IMR-90 (cell line): ENCODE measurements around the gene CACNA2D3. TPM values are rescaled to one million over a fixed set of nuclear protein-coding genes. Genes with fewer than 3 reads are reported as not detected.

Experiments used
- ATAC-seq: fragments of 200-7000 bp; cut with Tn5 transposase; 2 replicates; pipeline ENCODE4 v1.9.1; 2020; ENCODE audit warnings: low read depth, mild to moderate bottlenecking, moderate library complexity
- BruUV-seq: library from RNA; stranded (reverse); fragments of 400-500 nt; replicated peaks from 2 replicates; lab custom pipeline; 2021; lab: Mats Ljungman, UMichigan
- CTCF ChIA-PET: fragments of 300-600 bp; formaldehyde crosslinking; extraction: SDS; loops from one replicate; lab custom pipeline; 2021; ENCODE audit warnings: antibody characterized with exemption; lab: Yijun Ruan, JAX
- POLR2A ChIA-PET: fragments of 300-600 bp; sonication (Branson Sonifier 250); formaldehyde crosslinking; loops from one replicate; lab custom pipeline; 2022; ENCODE audit warnings: antibody characterized with exemption; ENCODE audit not compliant: unreplicated experiment; lab: Charles Lee
- DNase-seq: peaks from one replicate; pipeline ENCODE4 v3.0.0; 2013
- H2AFZ ChIP-seq: replicated peaks from 2 replicates; pipeline ENCODE3; 2013; ENCODE audit warnings: low read length, mild to moderate bottlenecking; ENCODE audit not compliant: poor library complexity
- H2AK5ac ChIP-seq: 2 replicates; pipeline ENCODE4 v1.6.1; 2013; ENCODE audit warnings: low read depth, low read length, inconsistent platforms
- H2AK9ac ChIP-seq: replicated peaks from 2 replicates; pipeline ENCODE3; 2013; ENCODE audit warnings: mild to moderate bottlenecking, low read depth, low read length, moderate library complexity; ENCODE audit not compliant: poor library complexity
- H2BK120ac ChIP-seq: 2 replicates; pipeline ENCODE4 v1.6.1; 2013; ENCODE audit warnings: low read depth, low read length, inconsistent platforms
- H2BK15ac ChIP-seq: 3 replicates; pipeline ENCODE4 v1.6.1; 2013; ENCODE audit warnings: low read depth, low read length, inconsistent platforms
- H2BK20ac ChIP-seq: 2 replicates; pipeline ENCODE4 v1.6.1; 2013; ENCODE audit warnings: low read depth, mild to moderate bottlenecking, inconsistent platforms, low read length, moderate library complexity
- H2BK5ac ChIP-seq: 2 replicates; pipeline ENCODE4 v1.6.1; 2013; ENCODE audit warnings: mild to moderate bottlenecking, low read depth, low read length, inconsistent platforms; ENCODE audit not compliant: poor library complexity, severe bottlenecking
- H3K14ac ChIP-seq: replicated peaks from 2 replicates; pipeline ENCODE4 v1.6.1; 2013; ENCODE audit warnings: low read depth, low read length, inconsistent platforms
- H3K18ac ChIP-seq: 2 replicates; pipeline ENCODE4 v1.6.1; 2013; ENCODE audit warnings: low read depth, low read length, control low read depth
- H3K23ac ChIP-seq: 2 replicates; pipeline ENCODE4 v1.6.1; 2013; ENCODE audit warnings: low read depth, low read length, inconsistent platforms
- H3K27ac ChIP-seq: 2 replicates; pipeline ENCODE4 v1.5.1; 2013; ENCODE audit warnings: mild to moderate bottlenecking, control low read depth, low read length; ENCODE audit not compliant: insufficient read depth
- H3K27me3 ChIP-seq: 2 replicates; pipeline ENCODE4 v1.6.1; 2013; ENCODE audit warnings: low read length; ENCODE audit not compliant: control insufficient read depth, insufficient read depth
- H3K36me3 ChIP-seq: 2 replicates; pipeline ENCODE4 v1.6.1; 2013; ENCODE audit warnings: low read length, mixed read lengths; ENCODE audit not compliant: control insufficient read depth, insufficient read depth
- H3K4ac ChIP-seq: 2 replicates; pipeline ENCODE4 v1.6.1; 2013; ENCODE audit warnings: low read depth, low read length, inconsistent platforms
- H3K4me1 ChIP-seq: 2 replicates; pipeline ENCODE4 v1.6.1; 2013; ENCODE audit warnings: low read length, mixed read lengths; ENCODE audit not compliant: control insufficient read depth, insufficient read depth
- H3K4me2 ChIP-seq: 2 replicates; pipeline ENCODE4 v1.6.1; 2013; ENCODE audit warnings: low read depth, mild to moderate bottlenecking, control low read depth, low read length, moderate library complexity
- H3K4me3 ChIP-seq: 2 replicates; pipeline ENCODE4 v1.5.1; 2013; ENCODE audit warnings: low read depth, mild to moderate bottlenecking, control low read depth, low read length, moderate library complexity; ENCODE audit not compliant: insufficient read depth
- H3K56ac ChIP-seq: 2 replicates; pipeline ENCODE4 v1.6.1; 2013; ENCODE audit warnings: low read length, inconsistent platforms; ENCODE audit not compliant: insufficient read depth; ENCODE audit errors: extremely low read depth
- H3K79me1 ChIP-seq, 2 experiments: 2 replicates each; pipeline ENCODE4 v1.6.1; 2013; ENCODE audit warnings: low read length in 2 of 2, inconsistent platforms in 1 of 2, low read depth in 1 of 2
- H3K9ac ChIP-seq: 2 replicates; pipeline ENCODE4 v1.6.1; 2013; ENCODE audit warnings: low read depth, low read length, control low read depth
- H3K9me1 ChIP-seq: 2 replicates; pipeline ENCODE4 v1.6.1; 2013; ENCODE audit warnings: low read length, inconsistent platforms; ENCODE audit not compliant: insufficient read depth
- H3K9me3 ChIP-seq: 2 replicates; pipeline ENCODE4 v1.6.1; 2013; ENCODE audit warnings: low read length; ENCODE audit not compliant: control insufficient read depth, insufficient read depth
- H4K20me1 ChIP-seq: 2 replicates; pipeline ENCODE4 v1.6.1; 2013; ENCODE audit warnings: low read length, inconsistent platforms; ENCODE audit not compliant: insufficient read depth
- H4K5ac ChIP-seq: 2 replicates; pipeline ENCODE4 v1.6.1; 2013; ENCODE audit warnings: mild to moderate bottlenecking, low read depth, low read length, control low read depth
- H4K8ac ChIP-seq, 2 experiments: 2 replicates each; pipeline ENCODE4 v1.6.1; 2013; ENCODE audit warnings: low read depth in 2 of 2, low read length in 2 of 2, control low read depth in 1 of 2, inconsistent platforms in 1 of 2
- H4K91ac ChIP-seq: 2 replicates; pipeline ENCODE4 v1.6.1; 2013; ENCODE audit warnings: low read depth, low read length, inconsistent platforms; ENCODE audit not compliant: insufficient read depth
- BHLHE40 ChIP-seq: fragments of 150-350 bp; IDR thresholded peaks from 2 replicates; pipeline ENCODE4 v1.6.1; 2016; ENCODE audit warnings: mild to moderate bottlenecking, low read depth, low read length
- FOS ChIP-seq: fragments of 150-350 bp; IDR thresholded peaks from 2 replicates; pipeline ENCODE4 v1.6.1; 2016; ENCODE audit warnings: low read depth, low read length
- MXI1 ChIP-seq: IDR thresholded peaks from 2 replicates; pipeline ENCODE4 v1.6.1; 2012; ENCODE audit warnings: low read depth, mild to moderate bottlenecking, low read length, moderate library complexity, borderline replicate concordance
- NFE2L2 ChIP-seq: fragments of 150-350 bp; IDR thresholded peaks from 2 replicates; pipeline ENCODE4 v1.6.1; 2016; ENCODE audit warnings: low read depth, mild to moderate bottlenecking, low read length
- POLR2A ChIP-seq: IDR thresholded peaks from 2 replicates; pipeline ENCODE4 v1.6.1; 2012; ENCODE audit warnings: mild to moderate bottlenecking, low read depth, low read length
- RCOR1 ChIP-seq: IDR thresholded peaks from 2 replicates; pipeline ENCODE4 v1.6.1; 2012; ENCODE audit warnings: mild to moderate bottlenecking, low read length, improper control_type of control experiment; ENCODE audit not compliant: insufficient replicate concordance
- RFX5 ChIP-seq: IDR thresholded peaks from 2 replicates; pipeline ENCODE4 v1.8.0; 2012; ENCODE audit warnings: low read depth, mild to moderate bottlenecking, low read length, moderate library complexity
- SMC3 ChIP-seq: fragments of 150-350 bp; IDR thresholded peaks from 2 replicates; pipeline ENCODE4 v1.6.1; 2016; ENCODE audit warnings: low read depth, mild to moderate bottlenecking, antibody characterized with exemption, low read length, moderate library complexity
- WGBS, 2 experiments: methylation state at CpG; one replicate each; pipeline versions ENCODE4 v1.1.5 to v1.1.7; 2013; ENCODE audit warnings: missing lambda C conversion rate in 2 of 2; ENCODE audit not compliant: insufficient read length in 1 of 2; ENCODE audit errors: extremely low coverage in 2 of 2; 5-methylcytosine and 5-hydroxymethylcytosine counted together
- dilution Hi-C: fragments of 300-500 bp; cut with HindIII; formaldehyde crosslinking; loops from one replicate; pipeline ENCODE4 v1.14.3; 2018; ENCODE audit warnings: low sequenced_read_pairs; ENCODE audit not compliant: unreplicated experiment
- in situ Hi-C: fragments of 300-500 bp; cut with MboI; formaldehyde crosslinking; loops from 3 replicates; pipeline ENCODE4 v1.14.3; 2019; ENCODE audit warnings: low sequenced_read_pairs, inconsistent platforms, mixed read lengths
- intact Hi-C: fragments of 100-400 bp; cut with micrococcal nuclease; formaldehyde crosslinking; loops from 2 replicates; pipeline ENCODE4 v1.10.0; 2022
- polyA plus RNA-seq, 3 experiments: library from polyadenylated mRNA; depleted of rRNA; stranded (reverse); fragments of >200 nt; gene quantifications; 2 replicates each; pipeline ENCODE4 v1.2.3, GENCODE V29; 2012; ENCODE audit warnings: low replicate concordance in 1 of 3
- total RNA-seq: library from RNA; depleted of rRNA; stranded (reverse); fragments of >200 nt; gene quantifications from 2 replicates; pipeline ENCODE4 v1.2.3, GENCODE V29; 2012
- TF ChIP-seq, protein P1 (sequence below): fragments of 150-350 bp; IDR thresholded peaks from 2 replicates; pipeline ENCODE4 v1.6.1; 2017; ENCODE audit warnings: mild to moderate bottlenecking, antibody characterized with exemption, low read length, low read depth

CACNA2D3 gene
- total and polyA plus RNA-seq, 2 of the 4 experiments (the other 2 are of a cell fraction), result 0.36 to 0.41 TPM

DNA sequence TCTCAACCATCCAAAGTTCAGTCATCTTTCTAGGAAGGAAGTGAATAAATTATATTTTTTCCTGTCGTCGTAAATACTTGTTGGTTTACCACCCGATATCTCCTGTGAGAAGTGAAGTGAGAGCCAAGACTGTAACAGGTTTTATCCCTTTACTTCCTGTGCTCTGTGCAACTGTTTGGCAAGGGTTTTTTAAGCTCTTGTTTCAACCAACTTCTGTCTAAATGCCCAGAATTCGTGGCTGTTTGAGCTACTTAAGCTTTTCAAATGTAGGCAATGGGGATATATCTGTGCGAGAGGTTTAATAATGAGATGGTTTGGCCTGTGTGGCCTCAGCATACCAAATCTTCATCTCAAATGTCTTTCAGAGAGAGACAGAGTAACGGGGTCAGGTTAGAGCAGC, 670.8 kb downstream of the CACNA2D3 start:
- no peak for TF ChIP-seq BHLHE40
- TF ChIP-seq MXI1, result no peak
- no peak for TF ChIP-seq FOS
- TF ChIP-seq, protein P1, sequence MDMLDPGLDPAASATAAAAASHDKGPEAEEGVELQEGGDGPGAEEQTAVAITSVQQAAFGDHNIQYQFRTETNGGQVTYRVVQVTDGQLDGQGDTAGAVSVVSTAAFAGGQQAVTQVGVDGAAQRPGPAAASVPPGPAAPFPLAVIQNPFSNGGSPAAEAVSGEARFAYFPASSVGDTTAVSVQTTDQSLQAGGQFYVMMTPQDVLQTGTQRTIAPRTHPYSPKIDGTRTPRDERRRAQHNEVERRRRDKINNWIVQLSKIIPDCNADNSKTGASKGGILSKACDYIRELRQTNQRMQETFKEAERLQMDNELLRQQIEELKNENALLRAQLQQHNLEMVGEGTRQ, result no peak
- no peak for TF ChIP-seq NFE2L2
- TF ChIP-seq POLR2A, result no peak
- TF ChIP-seq SMC3, result no peak
- no peak for TF ChIP-seq RFX5
- TF ChIP-seq RCOR1, result no peak
- Histone ChIP-seq H3K4me3 (no peak overlapping the region), H3K9me1 (no peaks in the 10 kb centered on the region), H4K8ac (no peak overlapping the region), H2BK15ac (no peak overlapping the region), H4K91ac (no peak overlapping the region), H4K5ac (no peak overlapping the region), H3K56ac (no peak overlapping the region), H2BK20ac (no peak overlapping the region), H3K14ac (no peak overlapping the region), H2BK5ac (no peak overlapping the region), H3K79me1 (no peaks in the 10 kb centered on the region), H3K9ac (no peak overlapping the region), H3K27ac (no peak overlapping the region), H3K4me1 (no peaks in the 10 kb centered on the region), H2AK9ac (no peak overlapping the region), H2BK120ac (no peak overlapping the region), H3K23ac (no peak overlapping the region), H3K9me3 (no peaks in the 10 kb centered on the region), H3K4ac (no peak overlapping the region), H3K4me2 (no peak overlapping the region), H3K27me3 (peaks cover 13% of the 10 kb centered on the region), H4K20me1 (no peaks in the 10 kb centered on the region), H2AK5ac (no peak overlapping the region), H3K36me3 (no peaks in the 10 kb centered on the region), H3K18ac (no peak overlapping the region), H2AFZ (no peak overlapping the region)
- POLR2A ChIA-PET, result no interaction called here
- in situ Hi-C loops, result no loop called here
- WGBS, 2 experiments, result no CpG with 5 or more reads among the region's 6 CpGs
- no peak for DNase-seq
- no TSS peak for BruUV-seq
- intact Hi-C loops, result no loop called here
- ATAC-seq, result no peak
- dilution Hi-C loops, result no loop called here
- CTCF ChIA-PET, result no interaction called here
